Colonic mucosa (tissue), 4 donors: ENCODE results near the gene NT5DC1. TPM values are rescaled to one million over a fixed set of nuclear protein-coding genes. Genes with fewer than 3 reads are reported as not detected.

Experiments used
- DNase-seq: peaks from one replicate; pipeline ENCODE4 v3.0.0-alpha.2; 2020
- H3K27ac ChIP-seq: fragments of 200-600 bp; one replicate; pipeline ENCODE4 v1.8.0; 2021
- H3K27me3 ChIP-seq: fragments of 200-600 bp; one replicate; pipeline ENCODE4 v1.8.0; 2021
- H3K36me3 ChIP-seq: fragments of 200-600 bp; one replicate; pipeline ENCODE4 v1.8.0; 2021
- H3K4me1 ChIP-seq: fragments of 200-600 bp; one replicate; pipeline ENCODE4 v1.8.0; 2021; ENCODE audit warnings: mild to moderate bottlenecking
- H3K4me3 ChIP-seq: fragments of 200-600 bp; one replicate; pipeline ENCODE4 v1.8.0; 2021
- H3K9ac ChIP-seq, 2 donors: one replicate each; pipeline ENCODE4 v1.7.0; 2013; ENCODE audit warnings: control low read depth in 2 of 2, low read depth in 2 of 2, low read length in 2 of 2
- H3K9me3 ChIP-seq: fragments of 200-600 bp; one replicate; pipeline ENCODE4 v1.8.0; 2021
- intact Hi-C: fragments of 100-400 bp; cut with DNase I; formaldehyde crosslinking; loops from one replicate; pipeline ENCODE4 v1.14.1; 2022
- total RNA-seq, 2 donors: library from RNA; stranded (reverse); fragmentation: NEBNext Ultra II Directional in 1 of 2; extraction: Animal tissue kit (Norgen Biotek cat#: 25700) in 1 of 2; gene quantifications; one replicate each; pipeline ENCODE4 v1.2.1, GENCODE V29; 2021
- TF ChIP-seq, protein P1 (sequence below): fragments of 200-600 bp; IDR thresholded peaks from one replicate; pipeline ENCODE4 v1.8.0; 2022; ENCODE audit warnings: antibody characterized with exemption, mild to moderate bottlenecking
- donor health status: healthy.
- donor health status: DM: no; HTN: no; CAD: no.
- donor health status: DM: no; HTN: no; CAD: no.

Gene NT5DC1
- total RNA-seq, 2 donors from 2014 or later, result 49.8 to 50.1 TPM

DNA sequence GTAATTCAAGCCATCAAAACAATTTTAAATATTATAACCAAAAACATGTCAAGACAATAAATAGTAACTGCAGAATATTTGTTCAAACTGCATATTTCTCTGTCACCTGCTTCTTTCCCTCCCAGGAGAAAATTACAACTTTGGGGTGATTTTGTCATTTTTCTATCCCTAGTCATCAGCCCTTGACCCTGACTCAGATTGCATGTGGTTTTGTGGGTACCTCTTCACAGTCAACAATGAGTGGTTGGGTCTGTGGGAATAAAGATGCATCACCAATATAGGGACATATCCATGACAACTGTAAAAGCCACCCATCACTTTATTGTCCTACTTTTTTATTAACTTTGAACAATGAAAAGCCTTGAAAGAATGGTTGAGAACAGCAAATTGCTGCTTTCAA lies 18.0 kb downstream of the NT5DC1 start:
- Histone ChIP-seq H3K27ac (no peak overlapping the region), H3K9ac (no peak overlapping the region), H3K9me3 (no peaks in the 10 kb centered on the region), H3K4me1 (no peaks in the 10 kb centered on the region), H3K36me3 (no peaks in the 10 kb centered on the region), H3K4me3 (no peak overlapping the region), H3K27me3 (no peaks in the 10 kb centered on the region)
- TF ChIP-seq, protein P1, sequence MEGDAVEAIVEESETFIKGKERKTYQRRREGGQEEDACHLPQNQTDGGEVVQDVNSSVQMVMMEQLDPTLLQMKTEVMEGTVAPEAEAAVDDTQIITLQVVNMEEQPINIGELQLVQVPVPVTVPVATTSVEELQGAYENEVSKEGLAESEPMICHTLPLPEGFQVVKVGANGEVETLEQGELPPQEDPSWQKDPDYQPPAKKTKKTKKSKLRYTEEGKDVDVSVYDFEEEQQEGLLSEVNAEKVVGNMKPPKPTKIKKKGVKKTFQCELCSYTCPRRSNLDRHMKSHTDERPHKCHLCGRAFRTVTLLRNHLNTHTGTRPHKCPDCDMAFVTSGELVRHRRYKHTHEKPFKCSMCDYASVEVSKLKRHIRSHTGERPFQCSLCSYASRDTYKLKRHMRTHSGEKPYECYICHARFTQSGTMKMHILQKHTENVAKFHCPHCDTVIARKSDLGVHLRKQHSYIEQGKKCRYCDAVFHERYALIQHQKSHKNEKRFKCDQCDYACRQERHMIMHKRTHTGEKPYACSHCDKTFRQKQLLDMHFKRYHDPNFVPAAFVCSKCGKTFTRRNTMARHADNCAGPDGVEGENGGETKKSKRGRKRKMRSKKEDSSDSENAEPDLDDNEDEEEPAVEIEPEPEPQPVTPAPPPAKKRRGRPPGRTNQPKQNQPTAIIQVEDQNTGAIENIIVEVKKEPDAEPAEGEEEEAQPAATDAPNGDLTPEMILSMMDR, result no peak
- intact Hi-C loops, result no loop called here
- no peak for DNase-seq

DNA sequence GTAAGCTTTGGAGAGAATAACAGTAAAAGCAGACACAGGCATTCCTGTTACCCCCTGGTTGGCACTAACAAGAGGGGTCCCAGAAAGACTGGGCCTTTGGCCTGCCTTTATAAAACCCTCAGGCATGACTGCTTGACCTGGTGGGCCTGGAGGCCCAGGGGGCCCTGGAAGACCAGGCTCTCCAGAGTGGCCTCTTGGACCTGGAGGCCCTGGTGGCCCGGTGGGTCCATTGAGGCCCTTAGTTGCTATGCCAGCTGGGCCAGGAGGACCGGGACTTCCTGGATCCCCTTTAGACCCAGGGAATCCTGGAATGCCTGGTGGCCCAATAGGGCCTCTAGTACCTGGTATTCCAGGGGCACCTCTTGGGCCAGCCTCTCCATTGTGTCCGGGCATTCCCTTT lies 19.8 kb downstream of the NT5DC1 start:
- no peak for DNase-seq
- no peak overlapping the region for H3K27ac ChIP-seq
- H3K36me3 ChIP-seq, result no peaks in the 10 kb centered on the region
- intact Hi-C loops, result no loop called here
- no peaks in the 10 kb centered on the region for H3K27me3 ChIP-seq
- no peak overlapping the region for H3K4me3 ChIP-seq
- TF ChIP-seq, protein P1, result no peak
- no peaks in the 10 kb centered on the region for H3K4me1 ChIP-seq
- H3K9ac ChIP-seq, result no peak overlapping the region
- H3K9me3 ChIP-seq, result no peaks in the 10 kb centered on the region

DNA sequence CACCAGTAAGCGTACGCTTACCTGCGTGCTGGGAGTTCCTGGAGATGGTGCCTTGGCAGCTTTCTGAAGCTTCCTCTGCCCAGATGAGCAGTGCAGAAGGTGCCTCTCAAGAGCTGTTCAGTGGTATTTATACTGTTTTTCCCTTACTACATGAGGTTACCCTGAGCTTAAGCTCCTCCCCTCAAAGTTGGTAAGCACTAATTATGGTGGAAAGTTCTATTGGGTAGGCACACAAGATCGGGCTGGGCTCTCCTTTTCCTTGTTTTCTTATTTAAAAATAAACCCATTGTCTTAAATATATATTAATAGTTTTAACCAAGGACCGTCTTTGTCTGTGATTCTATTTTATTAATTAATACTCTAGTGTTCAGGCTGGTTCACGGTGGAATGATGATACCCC lies 25.4 kb downstream of the NT5DC1 start, which contains the start of gene COL10A1:
COL10A1 (minus strand) TSS at position 101 of the 400 bp plus-strand sequence. CDS start 640 bp downstream, outside the sequence.
- no peak within 1 kb of the TSS for H3K9ac ChIP-seq
- intact Hi-C loops, result no loop called here
- no peaks in the 10 kb centered on the region for H3K27me3 ChIP-seq
- no peak within 1 kb of the TSS for H3K4me3 ChIP-seq
- H3K36me3 ChIP-seq, result no peaks in the 10 kb centered on the region
- TF ChIP-seq, protein P1, result no peak
- no peaks in the 10 kb centered on the region for H3K9me3 ChIP-seq
- no peaks in the 10 kb centered on the region for H3K4me1 ChIP-seq
- no peak for DNase-seq
- H3K27ac ChIP-seq, result no peak within 1 kb of the TSS

DNA sequence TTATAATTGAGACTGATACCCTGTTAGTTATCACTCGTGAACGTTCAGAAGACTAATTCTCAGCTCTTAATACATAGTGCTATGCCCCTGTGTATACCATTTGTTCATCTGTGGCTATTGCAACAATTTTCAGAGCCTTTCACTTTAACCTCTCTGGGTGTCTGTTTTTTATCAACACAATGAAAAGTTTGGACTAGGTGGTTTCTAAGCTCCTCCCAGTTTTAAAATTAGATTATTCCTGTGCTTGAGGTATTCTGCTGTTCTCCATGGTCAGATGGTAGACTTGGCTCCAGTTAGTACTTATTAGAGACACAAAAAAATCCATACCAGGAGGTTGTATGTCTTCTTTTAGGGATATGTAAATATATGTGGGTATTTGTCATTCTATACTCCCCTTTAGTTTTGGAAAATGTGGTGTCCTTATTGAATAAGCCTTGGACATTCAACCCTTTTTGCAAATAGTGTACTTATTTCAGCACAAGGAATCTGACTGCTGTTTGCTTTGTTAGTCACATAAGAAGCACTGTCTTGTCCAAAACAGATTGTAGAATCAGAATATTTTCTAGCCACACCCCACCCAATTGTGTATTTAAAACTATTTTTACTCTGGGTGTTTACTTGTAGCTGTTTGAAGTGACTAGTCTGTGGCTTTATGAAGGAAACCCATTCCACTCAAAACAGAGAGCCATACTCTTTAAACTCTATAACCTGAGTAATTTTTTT lies 27.3 kb downstream of the NT5DC1 start:
- H3K4me3 ChIP-seq, result no peak overlapping the region
- no peak overlapping the region for H3K9ac ChIP-seq
- no peak overlapping the region for H3K27ac ChIP-seq
- H3K36me3 ChIP-seq, result no peaks in the 10 kb centered on the region
- intact Hi-C loops, result no loop called here
- DNase-seq, result no peak
- TF ChIP-seq, protein P1, result no peak
- H3K4me1 ChIP-seq, result no peaks in the 10 kb centered on the region
- no peaks in the 10 kb centered on the region for H3K9me3 ChIP-seq
- no peaks in the 10 kb centered on the region for H3K27me3 ChIP-seq

DNA sequence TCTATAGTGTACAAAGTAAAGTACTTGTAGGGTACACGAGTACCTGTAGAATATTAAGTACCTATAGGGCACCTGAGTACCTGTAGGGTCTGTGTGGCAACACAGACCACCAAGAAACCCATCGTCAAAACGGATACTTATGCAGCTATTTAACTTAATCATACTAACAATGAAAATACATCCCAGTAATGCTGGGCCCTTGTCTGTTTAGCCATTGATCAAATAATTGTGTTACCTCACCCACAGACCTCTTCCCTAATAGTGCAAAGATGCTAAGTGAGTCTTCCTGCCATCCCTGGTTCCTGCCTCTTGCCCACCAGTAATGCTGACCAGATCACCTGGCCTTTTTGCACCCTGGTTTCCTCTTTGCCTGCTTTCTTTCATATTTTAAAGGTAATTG lies 32.8 kb downstream of the NT5DC1 start:
- no peaks in the 10 kb centered on the region for H3K9me3 ChIP-seq

More for the DNA sequence above, 32.8 kb downstream of the NT5DC1 start:
- Histone ChIP-seq H3K27me3 (no peaks in the 10 kb centered on the region), H3K4me1 (no peaks in the 10 kb centered on the region), H3K4me3 (no peak overlapping the region), H3K36me3 (no peaks in the 10 kb centered on the region), H3K9ac (no peak overlapping the region), H3K27ac (no peak overlapping the region)
- no peak for DNase-seq
- TF ChIP-seq, protein P1, result no peak
- intact Hi-C loops, result no loop called here
